ENCODE measurements around the gene RYR2.

Gene RYR2

DNA sequence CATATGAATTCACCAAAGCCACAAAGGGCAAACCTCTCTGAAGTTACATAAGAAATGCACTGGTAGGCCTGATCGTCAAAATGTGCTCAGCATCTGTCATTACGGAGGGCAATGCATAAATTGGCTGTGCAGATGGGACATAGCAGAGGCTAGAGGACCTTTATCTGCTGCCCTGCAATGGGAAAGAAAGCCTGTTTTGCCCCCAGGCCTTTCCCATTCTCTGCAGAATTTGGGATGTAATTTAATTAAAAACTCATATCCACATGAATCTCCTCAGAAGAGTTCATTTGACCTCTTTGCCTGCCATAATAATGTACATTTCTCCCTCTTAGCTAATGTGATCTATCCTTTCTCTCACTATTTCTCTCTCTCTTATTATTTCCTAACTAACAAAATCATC lies 690.7 kb downstream of the RYR2 start:
- DNase-seq (ENCODE audit: low spot score) = no peak

DNA sequence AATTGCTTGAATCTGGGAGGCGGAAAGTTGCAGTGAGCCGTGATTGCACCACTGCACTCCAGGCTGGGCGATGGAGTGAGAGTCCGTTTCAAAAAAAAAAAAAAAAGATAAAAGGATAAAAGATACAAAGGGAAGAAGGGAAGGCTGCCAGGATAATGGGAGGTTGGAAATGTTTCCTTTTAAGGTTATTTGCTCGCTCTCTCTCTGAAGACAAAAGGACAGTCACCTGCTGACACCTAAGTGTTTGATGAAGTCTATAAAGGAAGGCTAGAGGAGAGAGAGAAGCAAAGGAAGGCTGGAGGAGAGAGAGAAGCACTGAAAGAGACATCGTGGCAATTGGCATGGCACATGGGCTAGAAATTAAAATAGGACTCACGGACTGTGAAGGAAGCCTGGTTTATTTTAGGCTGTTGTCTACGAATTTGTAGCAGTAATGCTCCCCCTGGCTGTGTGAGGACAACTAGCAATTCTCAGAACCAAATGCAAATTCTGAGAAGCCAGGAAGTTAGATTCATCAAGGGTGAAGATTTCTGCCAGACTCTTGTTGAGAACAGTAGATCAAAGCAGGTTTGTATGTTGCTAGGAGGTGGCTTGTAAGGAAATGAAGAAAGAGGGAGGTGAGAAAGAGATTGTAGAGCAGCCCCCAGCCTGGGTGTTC lies 694.5 kb downstream of the RYR2 start:
- DNase-seq (ENCODE audit: low spot score) = no peak

DNA sequence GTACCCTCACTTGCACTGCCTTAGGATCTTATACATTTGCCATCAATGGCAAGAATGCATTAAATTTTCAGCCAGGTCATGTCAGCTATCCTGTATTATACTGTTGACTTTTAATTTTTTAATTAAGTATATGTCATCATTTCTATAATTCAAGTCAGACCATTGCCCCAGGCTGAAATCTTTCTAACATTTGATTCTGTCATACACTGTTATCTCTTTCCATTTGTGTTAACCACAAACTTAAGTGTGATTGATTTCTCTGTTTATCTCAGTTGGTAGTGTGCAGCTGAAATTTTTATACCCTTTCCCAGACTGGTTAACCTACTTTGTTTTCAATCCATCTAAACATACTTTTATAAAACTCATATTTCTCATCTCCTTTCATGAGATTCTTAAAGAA lies 695.5 kb downstream of the RYR2 start:
- DNase-seq (ENCODE audit: low spot score) = no peak

DNA sequence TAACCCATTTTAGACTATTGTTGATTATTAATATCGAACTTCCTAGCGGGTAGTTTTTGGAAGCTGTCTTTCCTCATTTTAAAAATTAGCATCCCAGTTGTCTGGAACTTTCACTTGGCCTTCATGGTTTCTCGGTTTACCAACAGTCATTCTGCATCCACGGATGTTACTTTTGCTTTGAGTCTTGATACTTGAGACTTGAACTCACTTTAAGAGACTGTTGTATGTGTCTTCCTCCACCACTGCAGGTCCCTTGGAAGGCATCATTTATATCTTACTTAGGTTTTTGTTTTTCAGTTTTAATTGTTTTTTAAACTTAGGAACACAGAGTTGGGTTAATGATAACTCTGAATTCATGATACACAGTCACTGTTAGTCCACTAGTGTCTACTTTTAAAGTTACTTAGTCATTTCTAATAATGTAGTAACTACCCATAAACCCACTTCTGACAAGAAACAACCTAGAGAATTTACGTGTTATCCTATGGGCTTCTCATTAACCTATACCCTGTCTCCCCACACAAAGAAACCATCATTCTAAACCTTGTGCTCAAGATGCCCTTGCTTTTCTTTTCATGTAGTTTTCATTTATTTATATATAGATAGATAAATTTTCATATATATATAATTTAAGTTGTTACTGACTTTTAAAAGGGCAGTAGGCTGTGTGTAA lies 696.1 kb downstream of the RYR2 start:
- DNase-seq (ENCODE audit: low spot score) = no peak

DNA sequence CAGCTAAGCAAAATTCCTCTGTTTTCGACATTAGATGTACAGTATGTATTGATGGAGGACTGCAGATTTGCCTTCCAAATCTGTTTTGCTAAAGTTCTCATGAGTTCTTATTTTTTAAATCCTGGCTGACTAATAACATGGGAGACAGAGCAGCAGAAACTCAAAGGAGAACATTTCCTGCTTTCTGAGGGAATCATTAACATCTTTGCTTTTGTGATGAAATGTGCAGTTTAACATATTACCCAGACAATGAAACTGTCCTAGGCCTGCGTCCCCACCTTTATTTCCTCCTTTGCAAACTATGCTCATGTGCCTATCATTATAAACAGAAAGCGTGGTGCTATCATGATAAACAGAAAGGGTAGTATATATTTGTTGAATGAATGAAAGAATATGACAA lies 698.9 kb downstream of the RYR2 start:
- no peak for DNase-seq (ENCODE audit: low spot score)

DNA sequence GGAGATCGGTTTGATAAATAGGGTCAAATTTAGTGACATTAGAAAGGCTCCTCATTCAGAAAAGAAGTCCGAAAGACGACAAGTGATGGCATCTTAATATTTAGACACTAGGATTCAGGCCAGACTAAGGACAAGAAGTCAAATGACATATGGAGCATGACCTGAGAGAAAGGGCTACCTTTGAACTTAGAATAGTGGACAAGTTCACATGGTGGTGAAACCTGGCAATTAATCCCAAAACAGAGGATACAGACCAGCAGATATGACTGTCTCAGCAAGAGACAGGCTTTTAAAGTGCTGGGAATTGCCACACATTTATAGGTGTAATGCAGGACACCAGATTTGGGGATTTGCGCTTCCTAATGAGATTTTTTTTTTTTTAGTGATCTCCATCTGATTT lies 703.6 kb downstream of the RYR2 start:
- DNase-seq (ENCODE audit: low spot score) = no peak

DNA sequence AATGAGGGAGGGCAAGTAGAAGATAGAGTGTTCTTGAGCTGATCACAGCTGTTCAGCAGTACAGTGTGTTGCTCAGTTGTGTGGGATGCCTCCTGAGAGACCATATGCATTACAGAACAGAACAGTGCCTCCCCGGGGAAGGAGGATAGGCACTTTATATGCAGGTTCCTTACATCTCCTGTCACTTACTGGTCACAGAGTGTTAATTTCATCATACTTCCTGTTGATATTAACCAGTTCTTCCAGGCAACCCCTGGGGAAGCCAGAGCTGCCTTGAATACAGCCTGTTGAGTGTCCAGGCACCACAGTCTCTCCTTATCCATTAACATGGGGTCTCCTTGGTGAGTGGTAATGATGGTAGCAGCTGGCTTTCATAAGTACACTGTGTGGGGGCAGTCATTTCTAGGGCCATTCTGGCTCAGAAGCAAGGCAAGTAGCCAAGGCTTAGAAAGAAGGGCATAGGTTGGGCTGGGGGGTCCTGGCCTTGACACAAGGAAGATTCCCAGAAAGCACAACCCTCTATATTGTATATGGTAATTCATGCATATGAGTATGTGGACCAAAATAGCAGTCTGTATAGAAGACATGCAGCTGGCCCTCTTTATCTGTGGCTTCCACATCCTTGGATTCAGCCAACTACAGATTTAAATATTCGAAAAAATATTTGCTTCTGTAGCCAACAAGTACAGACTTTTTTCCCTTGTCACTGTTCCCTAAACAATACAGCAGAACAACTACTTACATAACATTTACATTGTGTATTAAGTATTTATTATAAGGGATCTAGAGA lies 706.4 kb downstream of the RYR2 start:
- no peak for DNase-seq (ENCODE audit: low spot score)

DNA sequence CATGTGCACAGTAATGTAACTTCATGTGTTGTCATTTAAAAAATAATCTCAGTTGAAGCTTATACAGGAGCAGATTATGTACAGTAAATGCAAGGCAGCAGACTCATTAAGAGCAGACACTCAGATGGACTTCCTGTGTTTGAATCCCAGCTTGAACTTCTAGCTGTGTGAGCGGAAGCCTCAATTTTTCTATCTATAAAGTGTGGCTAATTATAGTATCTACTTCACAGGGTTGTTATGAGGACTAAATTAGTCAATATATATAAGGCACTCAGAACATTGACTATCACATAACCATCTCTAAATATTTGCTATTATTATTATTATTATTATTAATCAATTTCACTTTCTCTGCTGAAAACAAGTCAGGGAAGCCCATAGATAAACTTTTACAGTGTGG lies 707.1 kb downstream of the RYR2 start:
- no peak for DNase-seq (ENCODE audit: low spot score)

DNA sequence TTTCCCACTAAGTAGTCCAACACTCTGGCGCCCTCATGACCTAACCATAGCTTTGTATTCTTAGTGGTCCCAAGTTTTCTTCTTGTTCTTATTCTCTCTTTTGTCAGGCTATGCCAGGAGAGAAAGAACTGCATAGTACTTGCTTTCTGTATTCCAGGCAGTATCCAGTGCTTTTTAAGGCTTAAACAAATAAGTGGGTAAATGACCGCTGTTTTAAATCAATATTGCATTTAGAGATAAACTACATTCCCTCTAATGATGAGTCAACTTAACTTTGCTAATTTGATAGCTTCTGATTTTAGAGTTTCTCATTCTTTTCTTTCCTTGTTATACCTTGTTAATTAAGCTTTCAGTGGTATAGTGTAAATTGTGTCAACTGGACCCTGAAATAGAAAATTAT lies 709.1 kb downstream of the RYR2 start:
- DNase-seq (ENCODE audit: low spot score) = no peak

DNA sequence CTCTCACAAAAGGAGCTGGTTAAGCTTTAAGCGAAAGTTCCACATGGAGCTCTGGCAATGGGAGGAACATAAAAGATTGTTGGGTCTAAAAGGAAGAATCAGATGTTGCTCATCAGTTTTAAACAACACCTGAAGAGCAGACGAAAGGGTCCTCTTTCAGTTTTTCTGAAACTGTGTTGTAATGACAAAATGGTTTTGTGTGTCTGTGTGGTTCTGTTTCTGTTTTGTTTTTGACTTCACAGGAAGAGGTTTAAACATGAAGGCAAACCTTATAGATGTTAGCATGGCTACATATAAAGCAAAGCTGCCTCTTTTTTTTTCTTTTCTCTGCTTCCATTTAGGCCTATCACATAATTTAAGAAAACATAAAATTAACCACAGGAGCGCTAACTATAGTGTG lies 712.6 kb downstream of the RYR2 start:
- DNase-seq (ENCODE audit: low spot score) = no peak

DNA sequence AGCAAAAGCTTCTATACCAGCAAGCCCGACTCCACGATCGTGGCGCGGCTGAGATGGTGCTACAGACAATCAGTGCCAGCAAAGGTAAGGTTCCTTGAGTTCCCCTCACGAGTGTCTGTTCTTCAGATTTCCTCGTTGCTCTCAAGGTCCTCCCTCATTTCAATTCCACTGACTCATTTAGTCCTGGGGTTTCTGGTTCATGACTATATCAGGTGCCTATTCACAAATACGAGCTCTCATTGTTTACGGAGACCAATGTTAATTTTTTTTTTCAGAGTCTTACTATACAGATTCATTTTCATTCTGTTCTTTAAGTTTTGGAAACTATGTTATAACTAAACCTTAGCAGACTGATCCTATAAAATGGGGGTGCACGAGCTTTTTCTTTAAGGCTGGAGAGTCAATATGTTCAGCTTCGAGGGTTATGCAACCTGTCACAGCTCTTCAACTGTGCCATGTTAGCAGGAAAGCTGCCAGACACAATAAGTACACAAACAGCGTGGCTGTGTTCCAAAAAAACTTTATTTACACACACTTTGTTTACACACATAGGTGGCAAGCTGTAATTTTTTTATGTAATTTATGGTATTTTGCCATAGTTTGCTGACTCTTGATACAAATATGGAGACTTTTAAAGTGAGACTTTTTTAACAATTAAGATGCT lies 714.5 kb downstream of the RYR2 start:
- DNase-seq (ENCODE audit: low spot score) = no peak

DNA sequence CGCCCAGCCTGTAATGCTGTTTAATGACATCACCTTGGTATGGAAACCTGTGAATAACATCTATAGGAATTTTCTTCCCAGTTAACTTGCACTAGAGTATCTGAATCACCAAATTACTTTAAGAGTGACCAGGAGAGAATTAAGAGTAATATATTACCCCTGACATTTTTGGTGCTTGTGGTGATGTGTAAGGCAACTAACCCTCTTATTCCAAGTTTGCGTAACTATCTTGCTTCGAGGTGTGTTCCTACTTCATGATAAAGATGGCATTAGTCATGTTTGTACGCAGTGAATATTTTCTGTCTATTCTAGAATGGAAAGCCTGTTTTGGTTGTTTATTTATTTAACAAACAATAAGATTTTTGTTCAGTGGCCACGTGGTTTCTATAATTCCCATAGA lies 717.4 kb downstream of the RYR2 start:
- DNase-seq (ENCODE audit: low spot score) = no peak

DNA sequence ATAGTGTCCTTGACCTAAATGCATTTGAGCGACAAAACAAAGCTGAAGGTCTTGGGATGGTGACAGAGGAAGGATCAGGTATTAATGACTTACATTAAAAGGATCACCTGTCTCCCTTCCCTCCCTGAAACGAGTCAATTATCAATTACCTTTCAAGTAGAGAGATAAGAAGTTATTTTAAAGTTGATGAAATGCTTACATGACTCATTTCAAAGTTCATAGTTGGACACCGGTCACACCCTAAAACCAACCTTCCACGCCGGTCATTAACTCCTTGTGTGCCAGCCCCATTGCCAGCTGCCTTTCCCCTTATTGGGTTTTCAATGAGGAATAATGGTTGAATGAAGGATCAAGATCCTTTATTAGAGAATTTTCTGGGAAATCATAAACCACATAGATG lies 719.0 kb downstream of the RYR2 start:
- DNase-seq (ENCODE audit: low spot score) = no peak

DNA sequence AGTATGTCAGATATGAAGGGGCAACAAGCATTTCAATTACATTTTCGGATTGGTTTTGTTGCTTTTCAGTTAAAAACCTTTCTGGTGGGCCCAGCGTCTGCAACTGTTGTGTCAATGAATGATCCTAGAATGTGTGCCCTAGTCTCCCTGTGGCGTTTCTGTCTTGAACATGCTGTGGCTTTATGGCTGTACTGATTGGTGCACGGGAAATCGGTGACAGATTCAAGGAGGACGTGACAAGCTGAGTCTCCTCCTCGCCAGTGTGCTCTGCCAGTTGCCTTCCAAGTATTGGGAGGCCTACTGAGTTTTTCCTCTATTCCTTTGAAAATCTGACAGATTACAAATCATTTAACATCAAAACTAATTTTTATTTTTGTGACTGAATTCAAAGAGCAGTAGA lies 721.2 kb downstream of the RYR2 start:
- no peak for DNase-seq (ENCODE audit: low spot score)

DNA sequence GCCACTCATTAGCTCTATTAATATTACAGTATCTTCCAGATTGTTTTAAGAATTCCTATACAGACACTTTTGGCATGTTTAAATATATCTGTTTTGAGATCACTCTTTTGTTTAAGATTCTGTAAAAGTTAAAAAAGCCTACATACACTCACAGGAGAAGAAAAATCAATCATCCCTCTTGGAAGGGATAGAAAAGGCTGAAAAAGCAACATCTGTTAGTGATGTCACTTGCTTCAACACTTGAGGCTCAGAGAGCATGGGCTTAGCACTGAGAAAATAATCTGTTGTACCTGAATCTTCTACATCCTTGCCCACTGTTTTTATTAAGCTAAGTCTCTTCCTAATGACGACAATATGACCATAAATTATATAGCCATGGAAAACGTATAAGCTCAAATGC lies 721.8 kb downstream of the RYR2 start:
- no peak for DNase-seq (ENCODE audit: low spot score)

DNA sequence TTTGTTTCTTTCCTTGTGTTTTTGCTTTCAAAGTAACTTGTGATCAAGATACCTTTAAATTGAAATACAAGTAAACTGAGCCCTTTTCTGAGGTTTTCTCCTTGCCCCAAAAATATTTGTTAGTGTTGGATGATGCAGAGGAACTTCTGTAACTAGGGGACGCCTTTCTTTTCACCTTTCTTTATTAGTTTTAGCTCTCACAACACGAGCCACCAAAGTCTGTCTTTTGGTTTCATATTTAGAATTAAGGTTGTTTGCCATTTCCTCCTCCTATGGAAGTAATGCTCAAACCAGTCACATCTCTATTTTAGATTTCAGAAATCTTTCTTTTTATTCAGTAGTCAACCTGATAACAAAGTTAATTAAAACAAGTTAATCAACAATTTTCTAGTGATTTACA lies 727.9 kb downstream of the RYR2 start:
- no peak for DNase-seq (ENCODE audit: low spot score)

DNA sequence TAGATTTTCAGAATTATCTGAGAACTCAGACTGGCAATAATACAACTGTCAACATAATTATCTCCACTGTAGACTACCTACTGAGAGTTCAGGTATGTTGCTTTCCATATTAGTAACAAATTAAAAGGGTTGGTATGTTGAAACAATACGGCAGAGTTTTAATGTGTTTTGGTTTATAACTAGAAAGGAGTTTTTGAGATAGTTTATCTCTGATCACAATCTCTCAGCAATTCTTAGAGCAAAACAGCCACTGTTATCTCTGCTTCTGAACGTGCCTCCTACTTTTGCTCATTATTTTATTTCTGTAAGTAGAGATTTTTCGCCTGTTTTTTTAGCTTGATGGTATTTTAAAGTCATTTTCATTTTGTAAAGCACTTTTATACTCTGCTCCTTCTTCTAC lies 730.0 kb downstream of the RYR2 start:
- no peak for DNase-seq (ENCODE audit: low spot score)

DNA sequence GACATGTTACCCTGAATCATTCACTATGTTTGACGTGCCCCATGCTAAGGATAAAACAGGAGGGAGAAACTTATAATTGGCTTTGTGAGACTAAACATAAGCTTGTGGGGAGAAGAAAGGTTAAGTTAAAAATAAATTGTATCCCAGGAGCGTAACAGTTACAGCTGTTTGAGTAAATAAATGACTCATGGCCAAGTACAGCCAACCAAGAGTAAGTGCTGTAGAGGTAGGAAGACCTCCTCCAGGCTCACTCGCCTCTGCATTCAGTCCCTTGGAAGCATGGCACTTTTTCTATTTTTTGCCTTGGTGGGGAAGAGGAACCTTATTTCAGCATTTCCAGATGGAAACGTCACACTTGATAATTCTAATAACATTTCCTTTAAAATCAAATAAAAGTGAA lies 732.3 kb downstream of the RYR2 start:
- DNase-seq (ENCODE audit: low spot score) = no peak

DNA sequence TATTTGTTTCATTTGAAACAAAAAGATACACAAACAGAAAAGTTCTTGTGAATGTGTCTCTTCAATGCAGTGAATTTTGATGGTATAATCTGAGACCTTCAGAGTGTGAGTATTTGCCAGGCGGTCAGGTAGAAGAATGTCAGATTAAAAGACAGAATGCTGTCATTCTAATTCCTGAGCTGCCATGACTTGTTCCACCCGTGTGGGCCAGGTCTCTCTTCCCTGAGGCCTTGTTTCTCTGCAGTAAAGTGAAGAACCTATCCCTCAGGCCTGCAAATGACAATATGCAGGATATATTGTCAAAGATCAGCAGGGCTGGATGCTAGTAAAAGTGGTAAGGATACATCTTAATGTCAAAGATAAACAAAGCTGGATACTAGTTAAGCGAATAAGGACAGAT lies 737.4 kb downstream of the RYR2 start:
- no peak for DNase-seq (ENCODE audit: low spot score)

DNA sequence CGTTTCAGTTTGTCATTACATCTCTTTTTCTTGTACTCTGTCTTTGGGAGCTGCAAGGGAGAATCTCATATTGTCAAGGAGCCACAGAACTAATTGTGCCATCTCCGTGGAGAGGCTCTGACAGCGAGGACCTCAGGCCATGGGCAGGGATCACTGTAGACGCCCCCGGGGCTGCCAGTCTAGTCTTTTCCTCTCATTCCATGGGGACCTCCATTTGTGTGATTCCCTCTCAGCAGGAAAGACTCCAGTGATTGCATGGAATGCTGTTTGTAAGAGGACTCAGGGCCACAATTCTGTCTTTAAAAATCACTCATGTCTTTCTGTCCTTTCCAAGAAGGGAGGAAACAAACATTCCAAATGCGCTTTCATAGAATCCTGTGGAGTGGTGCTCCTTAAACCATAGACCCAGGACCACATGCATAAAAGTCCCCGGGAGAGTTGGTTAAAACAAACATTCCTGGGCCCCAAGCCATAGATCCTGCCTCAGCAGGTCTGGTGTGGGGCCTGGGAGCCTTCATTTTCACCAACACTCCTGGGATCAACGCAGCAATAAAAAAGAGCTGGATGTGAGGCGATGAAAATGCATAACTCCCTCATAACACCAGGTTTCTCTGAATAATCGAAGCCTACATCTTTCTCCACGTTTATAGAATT lies 744.2 kb downstream of the RYR2 start:
- DNase-seq (ENCODE audit: low spot score) = no peak

DNA sequence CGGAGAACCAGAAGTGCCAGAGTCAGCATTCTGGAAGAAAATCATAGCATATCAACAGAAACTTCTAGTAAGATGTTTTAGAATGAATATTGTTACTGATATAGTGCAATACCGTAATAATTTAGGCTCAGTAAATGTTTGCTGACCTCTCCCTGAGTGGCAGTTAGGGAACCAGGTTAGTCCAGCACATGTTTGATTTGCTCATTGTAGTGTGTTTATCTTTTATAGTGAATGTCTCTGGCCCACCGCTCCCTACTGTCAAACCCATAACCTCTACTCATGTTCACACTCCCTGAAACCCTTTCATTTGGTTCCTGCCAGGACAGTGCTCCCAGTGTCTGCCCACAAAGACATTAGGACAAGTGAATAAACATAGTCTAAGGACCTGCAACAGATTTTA lies 746.1 kb downstream of the RYR2 start:
- no peak for DNase-seq (ENCODE audit: low spot score)

DNA sequence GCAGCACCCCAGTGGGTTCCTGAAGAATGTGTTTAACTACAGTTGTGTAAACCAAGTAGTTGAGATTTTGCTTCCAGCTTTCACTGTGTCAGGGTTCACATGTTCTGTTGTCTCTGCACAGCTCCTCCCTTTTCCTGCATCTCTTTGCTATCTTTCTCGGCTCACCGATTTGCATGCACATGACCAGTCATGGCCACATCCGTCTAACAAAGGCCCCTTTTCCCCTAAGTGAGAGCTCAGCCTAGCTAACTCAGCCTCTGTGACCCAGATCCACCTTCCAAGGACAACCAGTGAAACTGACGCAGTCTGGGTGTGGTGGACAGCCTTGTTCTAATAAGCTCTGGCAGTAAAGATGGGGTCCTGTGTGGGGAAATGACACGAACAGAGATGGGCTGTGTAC lies 747.6 kb downstream of the RYR2 start:
- no peak for DNase-seq (ENCODE audit: low spot score)
